ENCODE results near the gene WBP1. TPM values are rescaled to one million over a fixed set of nuclear protein-coding genes. Genes with fewer than 3 reads are reported as not detected.

Gene WBP1
- total and polyA plus RNA-seq, 10 donors, result 39.5 to 84.2 (median 63.6) TPM

DNA sequence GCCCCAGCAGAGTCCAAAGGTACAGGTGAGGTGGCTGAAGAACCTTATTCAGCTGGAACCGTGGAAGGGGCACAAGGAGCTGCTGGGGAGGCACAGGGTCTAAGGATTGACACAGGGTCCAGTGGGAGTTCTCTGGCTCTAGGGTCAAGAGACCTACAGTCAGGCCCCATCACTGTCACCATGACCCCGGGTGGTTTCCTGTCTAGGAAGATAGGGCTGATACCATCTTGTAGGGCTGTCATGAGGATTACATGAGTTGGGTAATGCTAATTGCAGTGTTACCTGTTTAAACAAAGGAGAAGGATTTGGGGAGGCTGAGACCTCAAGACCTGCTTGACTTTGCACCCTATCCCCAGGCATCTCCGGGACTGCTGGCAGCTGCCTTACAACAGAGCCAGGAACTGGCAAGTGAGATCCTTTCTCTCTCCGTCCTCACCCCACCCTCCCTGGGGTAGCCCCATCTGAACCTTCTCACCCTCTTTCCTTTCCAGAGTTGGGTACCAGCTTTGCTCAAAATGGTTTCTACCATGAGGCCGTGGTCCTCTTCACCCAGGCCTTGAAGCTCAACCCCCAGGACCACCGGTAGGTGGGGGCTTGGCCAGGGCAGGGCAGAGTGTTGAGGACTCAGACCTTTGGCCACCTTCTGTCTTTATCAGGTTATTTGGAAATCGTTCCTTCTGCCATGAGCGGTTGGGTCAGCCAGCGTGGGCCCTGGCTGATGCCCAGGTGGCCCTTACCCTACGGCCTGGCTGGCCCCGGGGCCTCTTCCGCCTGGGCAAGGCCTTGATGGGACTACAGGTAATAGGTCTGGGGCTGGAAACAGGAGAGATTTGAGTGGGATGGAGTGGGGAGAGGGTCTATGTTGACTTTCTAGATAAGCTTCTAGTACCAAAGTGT, 33.7 kb downstream of the WBP1 start:
- H3K4me3 ChIP-seq, result no peak overlapping the region
- peaks cover 0 to 4% (median 0%) of the 10 kb centered on the region in 6 donors for H3K4me1 ChIP-seq
- peaks cover 0 to 3% (median 0%) of the 10 kb centered on the region in 7 donors for H3K27me3 ChIP-seq (replicated peaks in 1 of 7)
- no peak overlapping the region for H3K27ac ChIP-seq
- H3K36me3 ChIP-seq, result peaks cover 5 to 80% (median 55%) of the 10 kb centered on the region in 6 donors
- intact Hi-C loops (cut with DNase I; ENCODE audit: low total_unique reads), result no loop called here
- TF ChIP-seq, protein P1, sequence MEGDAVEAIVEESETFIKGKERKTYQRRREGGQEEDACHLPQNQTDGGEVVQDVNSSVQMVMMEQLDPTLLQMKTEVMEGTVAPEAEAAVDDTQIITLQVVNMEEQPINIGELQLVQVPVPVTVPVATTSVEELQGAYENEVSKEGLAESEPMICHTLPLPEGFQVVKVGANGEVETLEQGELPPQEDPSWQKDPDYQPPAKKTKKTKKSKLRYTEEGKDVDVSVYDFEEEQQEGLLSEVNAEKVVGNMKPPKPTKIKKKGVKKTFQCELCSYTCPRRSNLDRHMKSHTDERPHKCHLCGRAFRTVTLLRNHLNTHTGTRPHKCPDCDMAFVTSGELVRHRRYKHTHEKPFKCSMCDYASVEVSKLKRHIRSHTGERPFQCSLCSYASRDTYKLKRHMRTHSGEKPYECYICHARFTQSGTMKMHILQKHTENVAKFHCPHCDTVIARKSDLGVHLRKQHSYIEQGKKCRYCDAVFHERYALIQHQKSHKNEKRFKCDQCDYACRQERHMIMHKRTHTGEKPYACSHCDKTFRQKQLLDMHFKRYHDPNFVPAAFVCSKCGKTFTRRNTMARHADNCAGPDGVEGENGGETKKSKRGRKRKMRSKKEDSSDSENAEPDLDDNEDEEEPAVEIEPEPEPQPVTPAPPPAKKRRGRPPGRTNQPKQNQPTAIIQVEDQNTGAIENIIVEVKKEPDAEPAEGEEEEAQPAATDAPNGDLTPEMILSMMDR (IDR thresholded peaks at IDR 0.05 in 8 of 11, conservative IDR thresholded peaks at IDR 0.05 in 3 of 11), result no peak
- TF ChIP-seq POLR2AphosphoS5 (IDR thresholded peaks at IDR 0.05), result no peak
- TF ChIP-seq POLR2A (IDR thresholded peaks at IDR 0.05), result no peak
- DNase-seq, result peak; percentile 56
- no peaks in the 10 kb centered on the region for H3K9me3 ChIP-seq
- 93 to 96% (median 95%) methylated on average over 12 of the region's 12 CpGs for WGBS, 5 donors

DNA sequence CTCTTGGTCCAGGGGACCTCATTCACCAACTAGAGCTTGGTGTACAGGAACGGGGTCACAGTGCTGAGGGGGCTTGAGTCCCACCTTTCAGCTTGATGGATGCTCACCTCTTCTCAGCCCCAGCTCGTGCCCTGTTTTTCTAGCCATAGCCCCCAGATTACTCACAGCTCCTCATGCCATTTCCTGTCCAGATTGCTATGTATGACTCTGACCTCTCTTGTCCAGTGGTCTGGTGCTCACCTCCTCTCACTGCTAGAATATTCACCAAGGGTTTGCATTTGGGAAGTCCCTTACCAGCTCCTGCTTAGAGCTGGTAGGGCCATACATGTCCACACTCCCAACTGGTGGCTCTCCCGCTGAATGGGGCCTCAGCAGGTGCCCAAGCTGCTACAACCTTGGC, 35.3 kb downstream of the WBP1 start:
- H3K4me1 ChIP-seq, result peaks cover 11 to 15% (median 13%) of the 10 kb centered on the region in 6 donors
- no peaks in the 10 kb centered on the region for H3K9me3 ChIP-seq
- TF ChIP-seq, protein P1 (IDR thresholded peaks at IDR 0.05 in 8 of 11, conservative IDR thresholded peaks at IDR 0.05 in 3 of 11), result no peak
- TF ChIP-seq POLR2AphosphoS5 (IDR thresholded peaks at IDR 0.05) (no peak), POLR2A (IDR thresholded peaks at IDR 0.05) (no peak)
- no peak overlapping the region for H3K4me3 ChIP-seq
- intact Hi-C loops (cut with DNase I; ENCODE audit: low total_unique reads), result no loop called here
- H3K27ac ChIP-seq, result no peak overlapping the region
- no peak for DNase-seq
- peaks cover 0 to 19% (median 15%) of the 10 kb centered on the region in 7 donors for H3K27me3 ChIP-seq (replicated peaks in 1 of 7)
- peaks cover 5 to 63% (median 46%) of the 10 kb centered on the region in 6 donors for H3K36me3 ChIP-seq
- 88 to 98% (median 91%) methylated on average over 3 of the region's 3 CpGs for WGBS, 5 donors

DNA sequence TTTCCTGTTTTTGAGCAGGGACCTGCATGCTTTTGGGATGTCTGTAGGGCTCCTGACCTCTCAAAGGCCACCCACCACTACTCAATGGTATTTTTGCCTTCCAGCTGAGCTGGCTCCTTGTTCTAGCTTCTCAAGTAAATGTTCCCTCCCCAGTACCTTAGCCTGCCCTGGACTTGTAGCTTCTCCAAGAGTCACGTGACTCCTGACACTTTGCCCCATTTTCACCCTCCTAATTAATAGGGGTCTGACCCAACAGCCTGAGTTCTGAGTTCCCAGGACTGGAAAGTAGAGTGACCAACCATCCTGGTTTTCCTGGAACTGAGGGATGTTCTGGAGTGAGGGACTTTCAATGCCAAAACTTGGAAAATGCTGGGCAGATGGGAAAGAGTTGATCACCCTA, 37.2 kb downstream of the WBP1 start:
- Histone ChIP-seq H3K36me3 (peaks cover 5 to 44% (median 38%) of the 10 kb centered on the region in 6 donors), H3K4me1 (peaks cover 24 to 34% (median 29%) of the 10 kb centered on the region in 6 donors), H3K9me3 (no peaks in the 10 kb centered on the region), H3K27ac (no peak overlapping the region), H3K4me3 (no peak overlapping the region), H3K27me3 (replicated peaks in 1 of 7) (peaks cover 9 to 38% (median 34%) of the 10 kb centered on the region in 7 donors)
- WGBS, 5 donors, result 87 to 94% (median 93%) methylated on average over 1 of the region's 1 CpG
- DNase-seq, result no peak
- TF ChIP-seq, protein P1 (IDR thresholded peaks at IDR 0.05 in 8 of 11, conservative IDR thresholded peaks at IDR 0.05 in 3 of 11), result no peak
- TF ChIP-seq POLR2A (IDR thresholded peaks at IDR 0.05) (no peak), POLR2AphosphoS5 (IDR thresholded peaks at IDR 0.05) (no peak)
- intact Hi-C loops (cut with DNase I; ENCODE audit: low total_unique reads), result no loop called here
